HG03025 (cell line): Measurements from ENCODE around the gene KIF16B.

Experiments
- ATAC-seq: cut with Tn5 transposase; IDR thresholded peaks from one replicate; pipeline ENCODE4 v1.9.1; 2021; ENCODE audit warnings: mild to moderate bottlenecking, moderate library complexity; ENCODE audit not compliant: unreplicated experiment, low FRiP score

Gene KIF16B

DNA sequence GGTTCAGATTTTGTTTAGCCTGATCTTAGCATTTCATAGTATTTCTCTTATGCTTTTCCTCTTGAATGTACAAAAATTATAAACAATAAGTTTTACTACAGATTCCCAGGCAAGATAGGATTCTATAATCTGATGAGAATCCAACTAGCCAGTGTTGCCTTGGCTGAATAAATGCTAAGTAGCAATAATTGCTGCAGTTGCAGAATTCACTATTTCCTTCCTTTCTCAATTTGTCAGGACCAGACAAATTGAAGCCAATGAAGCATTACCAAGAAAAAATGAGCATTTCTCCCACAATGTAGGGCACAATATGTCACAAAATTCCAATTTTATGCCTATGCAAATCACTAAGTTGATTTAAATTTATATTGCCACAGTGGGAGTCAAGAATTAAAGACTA is 260.2 kb downstream of the KIF16B start:
- no peak for ATAC-seq

DNA sequence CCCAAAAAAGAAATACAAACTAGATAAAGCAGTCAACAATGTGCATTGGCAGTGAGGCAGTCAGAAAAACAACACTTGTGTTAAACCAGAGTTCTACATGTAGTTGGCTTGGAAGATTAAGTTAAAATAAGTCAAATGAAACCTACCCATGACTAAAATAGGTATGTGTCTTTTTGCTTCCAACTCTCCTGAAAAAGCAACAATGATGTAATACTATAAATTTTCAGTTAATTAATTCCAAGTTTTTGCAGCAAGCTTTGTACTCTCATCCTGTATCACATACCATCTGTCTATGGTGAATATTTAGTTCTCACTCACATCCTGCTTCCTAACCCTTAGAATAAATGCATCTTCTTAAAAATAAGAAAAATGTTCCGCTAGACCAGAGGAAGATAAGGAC is 261.5 kb downstream of the KIF16B start:
- no peak for ATAC-seq

DNA sequence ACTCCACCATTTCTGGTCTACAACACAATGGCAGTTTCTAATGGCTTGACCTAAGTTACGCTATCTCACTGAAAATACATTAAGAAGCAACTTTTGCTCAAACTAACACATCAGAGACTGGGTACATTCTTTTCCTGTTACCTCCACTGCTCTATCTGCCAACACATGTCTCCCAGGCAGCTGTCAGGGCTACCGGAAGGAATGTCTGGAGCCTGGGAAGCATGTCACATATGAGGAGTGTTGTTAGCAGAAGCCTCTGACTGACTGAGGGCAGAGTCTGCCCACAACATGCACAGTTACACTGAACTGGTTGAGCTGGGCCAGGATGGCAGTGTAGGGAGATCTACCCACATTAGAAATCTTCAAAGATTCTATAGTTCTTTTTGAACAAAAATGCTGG is 264.5 kb downstream of the KIF16B start:
- no peak for ATAC-seq

DNA sequence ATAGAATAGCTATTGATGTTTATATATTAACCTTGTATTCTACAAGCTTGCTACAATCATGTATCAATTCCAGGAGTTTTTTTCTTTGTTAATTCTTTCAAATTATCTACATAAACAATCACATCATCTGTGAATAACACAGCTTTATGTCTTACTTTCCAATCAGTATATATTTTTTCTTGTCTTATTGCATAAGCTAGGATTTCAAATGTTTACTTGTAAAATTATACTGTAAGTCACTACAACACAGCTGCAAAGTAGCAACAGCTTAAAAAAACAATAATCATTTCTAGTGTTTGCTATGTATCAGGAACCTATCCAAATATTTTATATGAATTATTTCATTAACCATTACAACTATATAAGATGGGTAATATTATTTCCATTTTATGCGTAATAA is 270.4 kb downstream of the KIF16B start:
- no peak for ATAC-seq

DNA sequence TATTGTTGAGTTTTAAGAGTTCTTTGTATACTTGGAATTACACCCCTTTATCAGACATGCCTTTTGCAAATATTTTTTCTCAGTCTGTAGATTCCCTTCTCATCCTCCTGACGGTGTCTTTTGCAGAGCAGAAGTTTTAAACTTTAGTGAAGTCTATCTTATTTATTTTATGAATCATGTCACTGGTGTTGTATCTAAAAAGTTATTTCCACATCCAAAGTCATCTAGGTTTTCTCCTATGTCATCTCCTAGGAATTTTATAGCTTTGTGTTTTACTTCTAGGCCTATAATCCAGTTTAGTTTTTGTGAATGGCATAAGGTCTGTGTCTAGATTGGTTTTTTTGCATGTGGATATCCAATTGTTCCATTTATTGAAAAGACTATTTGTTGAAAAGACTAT is 271.3 kb downstream of the KIF16B start:
- no peak for ATAC-seq

DNA sequence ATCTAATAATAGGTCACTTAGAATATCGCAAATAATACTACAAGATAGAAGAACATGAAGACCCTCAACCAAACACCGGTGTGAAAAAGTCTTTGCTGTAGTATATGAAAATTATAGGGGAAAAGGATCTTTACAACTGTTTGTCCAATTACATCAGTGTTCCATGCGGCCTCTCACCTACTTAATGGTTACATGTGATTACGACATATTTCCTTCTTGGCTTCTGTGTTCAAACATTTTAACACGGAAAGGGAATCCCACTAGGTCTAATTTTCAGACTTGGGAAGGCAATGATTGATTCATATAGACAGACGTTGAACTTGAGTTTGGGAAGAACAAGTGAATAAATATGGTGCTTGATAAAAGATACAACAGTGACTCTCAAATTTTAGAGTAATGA is 273.4 kb downstream of the KIF16B start:
- no peak for ATAC-seq

DNA sequence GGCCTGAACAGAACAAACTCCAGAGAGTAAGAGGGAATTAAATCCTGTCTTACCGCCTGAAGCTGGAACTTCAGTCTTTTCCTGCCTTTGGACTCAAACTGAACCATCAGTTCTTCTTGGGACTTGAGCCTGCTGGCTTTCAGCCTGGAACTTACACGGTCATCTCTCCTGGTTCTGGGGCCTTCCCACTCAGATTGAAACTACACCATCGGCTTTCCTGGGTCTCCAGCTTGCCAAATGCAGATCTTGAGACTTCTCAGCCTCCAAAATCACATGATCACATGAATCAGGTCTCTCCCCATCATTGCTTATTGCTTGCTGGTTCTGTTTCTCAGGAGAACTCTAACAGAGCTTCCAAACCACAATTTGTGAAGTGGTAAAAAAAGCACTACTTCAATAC is 276.3 kb downstream of the KIF16B start:
- no peak for ATAC-seq

DNA sequence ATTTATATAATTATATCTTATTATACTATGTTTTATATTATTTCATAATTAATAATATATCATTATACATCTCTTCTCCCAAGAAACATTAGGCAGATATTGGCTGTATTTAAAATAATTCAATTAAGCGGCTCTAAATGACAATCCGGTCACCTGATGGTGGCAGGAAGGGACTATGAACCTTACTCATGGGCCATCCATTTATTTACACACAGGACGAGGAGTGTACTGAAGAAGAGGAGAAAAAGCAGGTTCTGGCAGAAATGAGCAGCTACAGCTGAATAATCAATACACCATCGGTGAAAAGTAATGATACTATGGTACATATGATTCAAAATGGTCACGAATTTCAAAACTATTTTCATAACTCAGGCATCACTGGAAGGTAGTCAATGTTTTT is 277.7 kb downstream of the KIF16B start:
- ATAC-seq, result no peak

DNA sequence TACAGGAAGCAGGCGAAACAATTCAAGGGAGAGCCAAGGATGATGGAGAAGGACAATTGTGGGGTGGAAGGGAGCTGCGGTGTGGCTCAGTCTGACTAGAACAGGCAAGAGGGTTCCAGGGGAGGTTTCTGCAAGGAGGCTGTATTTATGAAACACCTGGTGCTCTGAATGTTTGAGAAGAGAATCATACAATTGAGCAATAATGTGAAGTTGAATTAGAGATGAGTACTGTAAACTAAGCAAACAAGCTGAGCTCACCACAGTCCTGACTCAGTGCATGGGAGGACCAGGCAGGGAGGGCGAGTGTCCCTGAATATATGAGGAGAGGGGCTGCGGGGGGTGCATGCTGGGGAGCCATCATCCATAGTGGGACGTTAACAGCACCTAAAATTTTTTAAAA is 279.7 kb downstream of the KIF16B start:
- no peak for ATAC-seq

DNA sequence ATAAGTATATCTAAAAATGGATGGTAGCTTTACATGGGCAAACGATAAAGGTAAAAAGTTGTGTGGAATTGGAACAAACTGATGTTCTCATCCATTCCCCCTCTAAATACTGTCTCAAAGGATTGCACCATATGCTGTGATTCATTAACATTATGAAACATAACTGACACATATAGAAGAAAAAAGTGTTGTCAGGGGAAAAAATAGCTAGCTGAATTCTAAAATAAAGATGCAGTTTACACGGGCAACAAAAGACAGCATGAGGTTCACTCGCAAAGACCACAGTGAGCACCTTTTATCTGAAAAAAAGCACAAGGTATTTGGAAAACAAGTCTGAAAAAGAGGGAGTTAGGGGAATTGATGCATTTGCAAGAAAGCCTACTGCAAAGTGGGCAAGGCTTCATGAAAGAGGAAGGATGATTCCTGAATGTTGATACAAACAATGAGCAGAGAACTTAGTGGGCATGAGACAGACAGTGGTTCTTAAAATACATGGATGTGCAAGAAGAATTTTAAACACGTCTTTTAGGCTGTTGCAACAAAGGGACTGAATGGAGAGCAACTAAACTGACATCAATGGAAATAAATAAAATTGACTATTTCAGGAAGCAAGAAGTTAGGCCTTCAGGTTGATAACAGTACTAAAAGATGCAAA is 280.9 kb downstream of the KIF16B start:
- ATAC-seq, result no peak

DNA sequence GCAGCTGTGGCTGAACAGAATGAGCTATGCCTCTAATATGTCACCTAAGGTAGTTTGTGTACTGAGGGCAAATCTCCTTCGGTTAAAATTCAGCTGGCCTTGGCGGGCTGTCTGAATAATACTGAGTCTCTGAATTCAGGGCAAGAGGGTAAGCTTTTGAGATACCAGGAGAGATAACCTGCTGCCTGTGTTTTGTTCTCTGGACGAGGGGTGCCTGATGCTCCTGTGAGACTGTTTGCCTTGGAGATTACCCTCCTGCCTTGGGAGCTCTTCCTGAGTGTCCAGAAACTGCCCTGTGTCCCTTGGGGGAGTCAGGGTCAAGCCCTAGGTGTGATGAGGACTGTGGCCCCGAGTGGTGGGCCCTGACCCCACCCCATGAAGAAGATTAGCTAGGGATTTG is 282.9 kb downstream of the KIF16B start:
- no peak for ATAC-seq

DNA sequence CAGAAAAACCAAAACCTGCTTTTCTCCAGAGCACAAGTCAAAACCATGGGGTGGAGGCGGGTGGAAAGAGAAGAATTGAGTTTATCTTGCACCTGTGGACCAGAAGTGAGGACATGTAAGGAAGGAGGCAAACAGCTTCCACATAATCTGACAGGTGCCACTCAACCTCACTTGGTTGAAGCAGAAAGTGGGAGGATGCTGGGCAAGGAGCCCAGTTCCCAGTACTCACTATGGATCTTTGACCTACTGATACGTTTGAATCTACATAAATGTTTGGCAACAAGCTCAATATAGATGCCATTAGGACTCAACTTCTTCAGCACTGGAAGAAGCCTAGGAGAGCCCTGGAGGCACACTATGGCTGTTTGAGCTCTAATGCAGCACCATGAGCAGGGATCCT is 285.5 kb downstream of the KIF16B start:
- ATAC-seq, result no peak

DNA sequence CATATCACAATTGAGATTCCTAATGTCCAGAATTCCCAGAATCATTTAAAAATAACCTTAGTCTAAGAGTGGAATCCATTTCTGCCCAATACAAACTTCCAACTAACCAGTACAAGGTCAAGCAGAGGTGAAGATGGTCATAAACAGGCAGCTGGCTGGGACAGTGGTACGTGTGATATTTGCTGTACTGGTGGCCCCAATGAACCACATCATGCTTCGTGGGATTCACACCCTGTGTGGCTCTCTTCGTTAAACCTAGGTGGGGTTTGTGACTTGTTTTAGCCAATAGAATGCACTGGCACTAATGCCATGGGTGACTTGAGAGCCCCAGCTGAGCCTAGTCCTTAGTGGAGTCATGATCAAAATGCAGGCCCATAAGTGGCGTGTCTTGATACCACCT is 286.6 kb downstream of the KIF16B start:
- ATAC-seq, result no peak

DNA sequence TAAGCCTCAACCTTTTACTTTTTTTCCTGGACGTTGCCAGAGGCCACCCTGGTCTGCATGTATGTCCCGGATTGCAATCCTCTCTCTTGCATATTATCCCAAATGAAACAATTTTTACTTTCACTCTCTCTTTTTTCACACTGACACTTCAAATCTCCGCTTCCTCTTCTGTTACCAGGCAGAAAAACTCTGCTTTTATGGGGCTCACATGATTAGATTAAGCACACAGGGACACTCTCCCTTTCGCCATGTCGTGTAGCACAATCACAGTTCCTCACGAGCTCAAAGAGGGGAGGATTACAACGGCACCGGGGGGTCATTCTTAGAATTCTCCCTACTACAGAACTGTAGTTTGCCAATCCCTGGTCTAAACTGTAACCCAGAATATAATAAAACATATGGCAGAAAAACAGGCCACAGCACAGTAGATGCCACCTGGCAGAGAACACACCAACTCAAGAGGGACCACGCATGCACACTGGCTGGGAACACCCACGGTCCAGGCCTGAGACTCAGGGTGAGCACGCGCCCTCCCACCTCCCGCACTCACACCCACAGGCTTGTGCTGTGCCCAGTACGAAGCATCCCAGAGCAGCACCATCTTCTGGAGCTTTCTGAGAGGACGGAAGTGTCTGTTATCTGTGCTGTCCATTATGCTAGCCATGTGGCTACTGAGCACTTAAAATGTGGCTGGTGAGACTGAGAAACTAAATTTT is 288.7 kb downstream of the KIF16B start:
- ATAC-seq, result no peak

DNA sequence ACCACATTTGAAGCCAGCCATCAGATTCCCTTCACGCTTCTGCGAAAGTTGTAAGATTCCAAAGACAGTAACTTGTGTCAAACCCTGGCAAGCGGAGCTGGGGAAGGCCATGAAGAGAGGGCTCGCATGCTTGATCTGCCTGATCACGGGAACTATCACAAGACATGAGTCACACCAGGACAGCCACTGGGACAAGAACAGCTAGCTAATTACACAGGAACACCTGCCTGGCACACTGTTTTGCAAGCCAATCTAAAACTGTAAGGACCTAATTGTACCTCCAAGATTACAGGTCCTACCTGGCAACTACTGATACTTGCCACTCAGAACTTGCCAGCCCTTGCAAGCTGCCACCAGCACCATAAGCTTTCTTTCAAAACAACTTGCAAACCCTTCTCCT is 289.3 kb downstream of the KIF16B start:
- ATAC-seq, result no peak

DNA sequence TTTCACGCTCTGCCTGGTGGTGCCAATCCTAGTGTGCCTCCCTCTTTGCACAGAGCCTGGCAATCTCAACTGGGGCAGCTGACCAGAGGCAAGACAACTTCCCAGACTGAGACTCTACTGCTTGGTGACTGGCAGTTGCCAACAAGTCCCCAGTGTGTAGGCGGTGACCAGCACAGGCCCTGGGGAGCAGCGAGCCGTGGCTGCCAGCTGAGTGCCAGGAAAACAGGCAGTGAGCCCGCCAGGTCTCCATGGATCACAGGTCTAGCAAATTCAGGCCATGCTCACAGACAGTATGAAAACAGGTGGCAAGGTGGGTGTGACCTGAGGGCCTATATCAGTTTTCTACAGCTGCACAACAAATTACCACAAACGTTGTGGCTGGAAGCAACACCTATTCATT is 289.9 kb downstream of the KIF16B start:
- no peak for ATAC-seq

DNA sequence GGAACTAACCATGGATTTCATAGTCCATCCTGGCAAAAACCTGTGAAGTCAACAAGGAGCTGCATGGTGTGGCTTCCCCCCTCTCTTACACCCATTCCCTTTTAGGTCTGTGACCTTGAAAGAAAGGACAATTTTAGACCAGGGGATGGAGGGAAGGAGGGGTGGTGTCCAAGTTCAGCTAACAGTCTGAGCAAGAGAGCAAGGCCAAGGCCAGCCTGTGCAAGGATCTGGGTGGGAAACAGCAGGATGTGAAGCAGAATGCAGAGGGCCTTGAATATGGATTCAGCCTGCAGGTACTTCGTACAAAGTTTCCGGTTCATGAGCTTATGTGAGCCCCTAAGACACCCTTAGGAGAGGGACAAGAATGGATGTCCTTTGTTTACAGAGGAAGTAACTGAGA is 293.0 kb downstream of the KIF16B start:
- ATAC-seq, result no peak

DNA sequence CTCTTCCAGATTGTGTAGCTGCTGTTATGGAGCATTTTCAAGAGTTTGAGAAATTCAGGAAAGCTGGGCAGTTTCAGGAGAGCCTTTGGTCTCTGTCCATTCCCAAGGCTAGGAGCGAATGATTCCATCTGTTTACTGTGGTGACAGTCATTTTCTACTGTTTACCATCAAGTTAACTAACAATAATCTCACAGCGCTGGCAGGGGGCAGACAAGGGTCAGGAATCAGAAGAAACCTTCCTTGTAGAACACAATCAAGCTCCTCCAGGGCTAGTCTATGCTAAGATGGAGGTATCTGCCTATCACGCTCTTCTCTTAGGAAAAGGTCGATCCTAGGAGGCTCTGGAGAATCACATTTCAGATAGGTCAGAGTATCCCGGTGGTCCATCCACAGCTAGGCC is 293.9 kb downstream of the KIF16B start:
- no peak for ATAC-seq

DNA sequence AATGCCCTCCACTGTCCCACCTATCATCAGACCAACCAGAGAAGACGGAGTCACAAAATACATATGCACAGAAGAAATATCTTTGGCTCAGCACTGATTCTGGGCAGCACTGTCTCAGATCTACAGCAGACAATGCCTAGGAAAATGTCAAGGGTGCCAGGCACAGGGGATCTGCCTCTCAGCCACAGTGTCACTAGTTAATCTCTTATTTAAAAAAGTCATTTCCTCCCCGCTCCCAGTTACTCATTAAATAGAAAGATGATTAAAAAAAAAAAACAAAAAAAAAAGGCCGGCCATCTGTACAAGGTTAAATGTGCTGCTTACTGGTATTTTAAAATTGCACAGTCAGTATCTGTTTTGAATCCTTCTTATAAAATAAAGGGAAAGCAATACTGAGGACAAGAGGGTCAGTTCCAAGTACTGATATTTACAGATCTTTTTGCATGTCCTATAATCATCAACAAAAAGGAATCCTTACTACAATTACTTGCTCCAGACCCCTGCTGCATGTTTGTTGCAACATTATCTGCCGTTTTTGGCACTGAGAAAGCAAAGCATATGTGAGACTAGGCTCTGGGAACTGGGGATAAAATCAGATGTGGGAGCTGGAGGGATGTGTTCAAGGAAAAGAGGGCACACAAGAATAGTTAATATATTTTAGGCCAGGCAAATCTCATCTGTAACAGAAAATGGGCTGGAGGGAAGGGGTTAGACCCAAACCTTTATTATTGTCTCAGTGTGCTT is 299.3 kb downstream of the KIF16B start:
- ATAC-seq, result no peak

DNA sequence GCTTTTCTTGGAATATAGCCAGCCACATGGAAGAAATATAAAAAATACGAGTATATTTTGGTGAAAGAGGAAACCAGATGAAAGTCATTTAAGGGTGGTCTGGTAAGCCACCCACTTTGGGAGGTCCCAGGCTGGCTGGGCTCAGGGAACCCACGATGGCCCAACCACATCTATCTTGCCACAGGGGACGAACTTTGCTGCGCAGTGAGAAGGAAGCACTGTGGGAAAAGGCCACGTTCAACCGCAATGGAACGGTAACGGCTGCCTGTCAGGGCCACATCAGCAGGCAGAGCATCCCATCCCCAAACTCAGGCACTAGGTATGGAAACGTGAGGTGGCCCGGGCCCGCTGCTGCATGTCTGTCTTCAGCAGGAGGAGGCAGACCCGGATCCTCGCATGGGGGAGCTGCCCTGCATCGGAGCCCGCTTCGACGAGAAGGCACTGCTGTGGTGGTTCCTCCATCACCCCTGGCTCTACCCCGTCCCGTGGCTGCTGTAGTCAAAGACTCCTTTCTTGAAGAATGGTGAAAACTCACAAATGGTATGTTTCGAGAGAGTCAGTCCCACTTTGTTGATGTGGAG is 300.4 kb downstream of the KIF16B start:
- ATAC-seq, result no peak

DNA sequence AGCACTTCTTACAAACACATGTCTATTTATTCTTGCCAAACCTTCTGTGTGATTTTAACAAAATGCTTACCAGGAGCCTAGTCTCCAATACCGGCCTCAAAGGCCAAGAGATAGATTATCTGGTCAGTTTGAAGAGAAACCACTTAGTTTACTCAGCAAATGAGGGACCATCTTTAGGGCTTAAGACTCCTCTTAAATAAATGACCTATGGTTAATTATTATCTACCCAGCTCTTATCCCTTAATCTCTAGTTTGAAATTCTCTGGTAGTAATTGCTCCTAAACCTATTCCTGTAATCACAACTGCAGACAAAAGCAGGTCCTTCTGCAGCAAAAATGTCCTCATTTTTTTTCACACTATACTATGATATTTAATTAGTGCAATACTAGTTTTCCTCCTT is 301.8 kb downstream of the KIF16B start:
- ATAC-seq, result no peak
